GM19395 (cell line): ENCODE data around the gene FKBP10.
"Not testable (repeated sequence)": the region's sequence is repeated elsewhere in the genome, so short reads cannot be mapped to it uniquely, and the experiment has no call there.

ENCODE experiments used
- ATAC-seq: cut with Tn5 transposase; IDR thresholded peaks from one replicate; pipeline ENCODE4 v1.9.1; 2021; ENCODE audit warnings: mild to moderate bottlenecking, moderate library complexity; ENCODE audit not compliant: unreplicated experiment

FKBP10 gene

DNA sequence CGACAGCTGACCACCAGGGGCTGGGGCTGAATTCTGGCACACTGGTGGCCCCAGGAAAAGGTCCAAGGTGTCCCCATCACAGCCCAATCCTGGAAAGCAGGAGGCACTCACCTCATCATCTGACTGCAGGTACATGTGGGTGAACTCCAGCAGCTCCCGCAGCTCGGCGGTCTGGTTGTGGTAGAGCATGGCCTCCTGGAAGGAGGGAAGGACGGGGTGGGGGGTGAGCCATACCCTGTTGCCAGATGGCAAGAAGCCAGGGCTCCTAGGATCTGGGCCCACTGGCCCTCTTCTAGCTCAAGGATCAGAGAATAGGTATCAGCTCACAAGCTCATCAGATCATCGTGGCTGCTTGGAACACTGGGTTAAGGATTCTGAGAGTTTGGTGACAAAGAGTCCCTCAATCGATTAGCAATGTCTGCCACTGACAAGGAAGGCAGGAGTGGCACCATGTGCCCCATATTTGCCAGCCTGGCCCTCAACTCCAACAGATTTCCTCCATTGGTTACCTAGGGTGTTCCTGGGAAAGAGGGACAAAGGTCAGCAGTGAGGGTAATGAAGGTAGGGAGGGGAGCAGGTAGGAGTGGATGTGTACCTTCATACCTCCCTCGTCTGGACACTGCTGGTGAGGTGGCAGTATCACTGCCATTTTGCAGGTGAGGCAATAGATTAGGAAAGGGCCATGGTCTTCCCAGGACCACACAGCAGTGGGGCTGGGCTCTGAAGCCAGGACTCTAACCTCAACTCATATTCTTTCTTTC lies 5.9 kb upstream of the FKBP10 start:
- ATAC-seq = no peak

DNA sequence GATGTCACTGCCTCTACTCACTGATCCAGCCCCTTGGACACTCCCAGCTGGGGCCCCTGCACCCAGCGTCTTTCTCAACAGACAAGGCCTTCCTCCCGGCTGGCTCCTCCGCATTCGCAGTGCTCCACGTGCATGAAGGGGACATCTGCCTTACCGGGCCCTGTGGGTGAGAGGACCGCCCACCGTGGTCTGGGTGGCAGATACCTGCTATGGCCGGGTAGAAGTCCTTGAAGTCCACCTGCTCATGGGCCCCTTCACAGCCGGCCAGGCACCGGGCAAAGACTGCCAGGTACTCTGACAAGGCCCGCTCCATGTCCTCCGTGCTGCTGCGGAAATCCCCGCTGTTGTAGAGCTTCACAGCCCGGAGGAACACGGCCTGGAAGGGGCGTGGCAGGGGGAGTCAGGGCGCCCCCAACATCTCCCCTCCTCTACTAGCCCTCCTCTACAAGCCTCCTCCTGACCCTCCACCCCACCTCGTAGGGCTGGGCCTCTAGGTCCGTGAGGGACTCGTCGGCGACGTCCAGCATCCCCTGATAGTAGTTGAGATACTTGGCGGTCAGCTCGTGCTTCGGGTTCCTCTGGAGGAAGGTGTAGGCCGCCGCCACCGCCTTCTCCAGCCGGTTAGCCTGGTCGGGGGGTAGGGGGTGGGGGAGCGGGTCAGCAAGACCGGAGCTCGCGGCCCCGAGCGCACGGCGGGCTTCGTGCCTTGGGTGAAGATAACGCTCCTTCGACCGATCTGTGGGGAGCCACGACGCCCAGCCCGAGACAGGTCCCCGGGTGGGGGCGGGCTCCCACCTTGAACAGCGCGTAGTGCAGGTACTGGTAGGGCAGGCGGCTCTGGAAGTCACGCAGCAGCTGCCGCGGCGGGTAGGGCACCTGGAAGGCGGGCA lies 1.9 kb upstream of the FKBP10 start:
- no peak for ATAC-seq

DNA sequence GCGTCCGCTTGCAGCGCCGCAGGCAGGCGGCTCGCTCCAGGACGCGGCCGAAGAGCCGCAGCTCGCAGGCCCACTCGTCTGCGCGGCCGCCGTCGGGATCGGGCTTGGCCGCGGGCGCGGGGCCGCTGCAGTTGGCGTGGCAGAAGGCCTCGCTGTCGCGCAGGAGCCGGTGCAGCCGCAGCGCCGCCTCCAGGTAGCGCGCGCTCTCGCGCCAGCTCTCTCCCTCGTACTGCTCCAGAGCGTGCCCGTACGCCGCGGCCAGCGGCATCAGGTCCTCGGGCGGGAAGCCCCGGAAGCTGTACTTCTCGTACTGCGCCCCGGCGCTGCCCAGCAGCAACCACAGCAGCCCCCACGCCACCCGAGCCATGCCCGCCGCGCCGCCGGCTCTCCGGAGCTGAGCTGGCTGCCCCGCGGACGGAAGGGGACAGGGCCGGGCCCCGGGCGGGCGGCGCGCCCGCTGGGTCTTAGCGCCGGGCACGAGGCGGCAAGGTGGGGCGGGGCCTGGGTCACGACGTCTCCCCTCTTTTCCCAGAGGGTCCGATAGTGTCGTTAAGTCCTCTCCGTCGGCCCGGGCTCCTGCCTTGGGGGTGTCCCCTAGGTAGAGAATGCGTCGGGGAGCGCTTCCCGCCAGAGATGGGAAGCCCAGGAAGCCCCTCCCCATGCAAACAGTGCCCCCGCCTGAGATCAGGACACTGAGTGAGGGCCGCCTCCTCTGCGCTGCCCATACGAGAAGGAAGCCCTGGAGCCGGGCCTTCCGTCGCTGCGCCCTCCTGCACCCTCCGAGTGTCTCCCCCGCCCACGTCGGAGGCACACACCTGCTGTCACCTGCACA lies 1.0 kb upstream of the FKBP10 start, which contains the start of gene P3H4:
Gene P3H4, minus strand, starts transcription at position 401 of the 832 bp plus-strand sequence. Its CDS starts 34 bp downstream, at position 367.
- no peak for ATAC-seq

DNA sequence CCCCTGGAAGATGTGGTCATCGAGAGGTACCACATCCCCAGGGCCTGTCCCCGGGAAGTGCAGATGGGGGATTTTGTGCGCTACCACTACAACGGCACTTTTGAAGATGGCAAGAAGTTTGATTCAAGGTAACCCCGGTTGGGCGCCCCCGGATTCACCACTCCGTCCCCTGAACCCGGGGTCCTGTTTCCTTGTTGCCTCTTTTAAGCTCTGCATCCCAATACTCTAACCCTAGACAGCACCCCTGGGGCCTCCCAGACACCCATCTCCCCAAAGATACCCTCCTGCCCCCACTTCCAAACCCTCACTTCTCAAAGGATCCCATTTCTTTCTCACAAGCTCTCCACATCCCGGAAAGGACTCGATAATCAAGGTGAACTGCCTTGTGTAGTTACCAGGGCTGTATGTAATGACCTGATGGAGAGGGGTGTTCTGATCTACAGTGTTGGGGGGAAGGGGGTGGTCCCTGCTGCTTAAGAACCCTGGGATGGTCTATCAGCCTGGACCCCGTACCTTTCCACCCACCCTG lies 412 bp downstream of the FKBP10 start:
- no peak for ATAC-seq

DNA sequence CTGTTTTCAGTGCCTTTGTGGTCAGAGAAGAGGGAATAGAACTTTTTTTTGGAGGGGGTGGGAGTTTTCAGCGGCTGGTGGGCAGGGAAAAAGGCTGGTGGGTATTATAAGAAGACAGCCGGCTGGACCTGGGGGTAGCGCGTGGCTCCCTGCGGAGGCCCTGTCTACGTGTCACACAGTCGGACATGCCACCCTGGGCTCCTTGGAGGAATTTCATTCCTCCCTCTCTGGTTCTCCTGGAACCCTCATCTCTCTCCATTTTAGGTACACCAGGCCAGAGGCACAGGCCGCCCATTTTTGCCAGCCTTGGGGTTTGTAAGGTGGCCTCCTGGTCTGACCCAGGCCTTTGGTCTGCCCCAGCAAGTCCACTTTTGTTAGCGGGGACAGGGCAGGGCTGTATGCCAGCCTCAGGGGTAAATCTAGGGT lies 908 bp downstream of the FKBP10 start:
- ATAC-seq = no peak

DNA sequence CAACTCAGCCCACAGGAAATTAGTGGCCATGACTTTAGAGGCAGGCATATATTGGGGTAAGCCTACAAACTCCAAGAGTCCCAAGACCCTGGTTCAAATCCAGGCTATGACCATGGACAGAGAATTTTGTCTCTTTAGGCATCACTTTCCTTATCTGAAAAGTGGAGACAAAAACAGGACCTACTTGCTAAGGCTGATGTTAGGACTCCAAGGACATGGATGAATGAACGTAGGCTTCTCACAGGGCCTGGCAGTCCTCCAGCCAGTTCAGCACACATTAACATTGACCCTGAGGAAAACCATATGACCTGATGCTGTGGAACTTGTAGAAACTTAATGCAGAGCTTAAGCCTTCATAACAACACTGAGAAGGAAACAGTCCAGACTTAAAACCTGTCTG lies 1.4 kb downstream of the FKBP10 start:
- ATAC-seq = no peak

DNA sequence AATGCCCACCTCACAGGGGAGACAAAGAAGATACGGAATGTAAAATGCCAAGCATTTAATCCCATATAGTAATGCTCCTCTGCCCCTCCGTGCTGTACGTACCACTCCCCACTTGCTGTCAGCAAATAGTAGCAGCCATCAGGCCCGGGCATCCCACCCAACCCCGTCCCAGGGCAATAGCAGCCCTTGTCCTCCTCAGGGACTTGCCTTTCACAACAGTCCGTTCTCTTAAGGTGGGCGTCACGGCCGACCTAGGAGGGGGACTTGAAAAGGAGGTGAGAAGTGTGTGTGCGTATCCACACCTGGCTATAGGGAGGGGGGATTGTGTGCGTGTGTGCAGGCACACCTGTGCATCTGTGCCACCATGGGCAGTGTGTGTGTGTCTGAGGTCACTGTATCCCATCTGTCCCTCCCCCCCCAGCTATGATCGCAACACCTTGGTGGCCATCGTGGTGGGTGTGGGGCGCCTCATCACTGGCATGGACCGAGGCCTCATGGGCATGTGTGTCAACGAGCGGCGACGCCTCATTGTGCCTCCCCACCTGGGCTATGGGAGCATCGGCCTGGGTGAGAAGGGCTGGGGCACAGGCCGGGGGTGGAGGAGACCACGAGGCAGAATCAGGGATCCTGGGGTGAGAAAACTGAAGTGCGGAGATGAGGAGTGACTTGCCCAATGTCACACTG lies 4.0 kb downstream of the FKBP10 start:
- no peak for ATAC-seq

DNA sequence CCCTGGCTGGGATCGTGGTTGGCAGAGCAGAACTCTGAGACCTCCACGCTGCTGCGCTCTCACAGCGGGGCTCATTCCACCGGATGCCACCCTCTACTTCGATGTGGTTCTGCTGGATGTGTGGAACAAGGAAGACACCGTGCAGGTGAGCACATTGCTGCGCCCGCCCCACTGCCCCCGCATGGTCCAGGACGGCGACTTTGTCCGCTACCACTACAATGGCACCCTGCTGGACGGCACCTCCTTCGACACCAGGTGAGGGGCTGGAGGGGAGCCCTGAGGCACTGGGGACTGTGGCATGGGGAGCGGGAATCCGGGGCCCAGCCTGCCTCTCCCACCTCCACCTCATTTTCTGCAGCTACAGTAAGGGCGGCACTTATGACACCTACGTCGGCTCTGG lies 5.2 kb downstream of the FKBP10 start:
- ATAC-seq = no peak

DNA sequence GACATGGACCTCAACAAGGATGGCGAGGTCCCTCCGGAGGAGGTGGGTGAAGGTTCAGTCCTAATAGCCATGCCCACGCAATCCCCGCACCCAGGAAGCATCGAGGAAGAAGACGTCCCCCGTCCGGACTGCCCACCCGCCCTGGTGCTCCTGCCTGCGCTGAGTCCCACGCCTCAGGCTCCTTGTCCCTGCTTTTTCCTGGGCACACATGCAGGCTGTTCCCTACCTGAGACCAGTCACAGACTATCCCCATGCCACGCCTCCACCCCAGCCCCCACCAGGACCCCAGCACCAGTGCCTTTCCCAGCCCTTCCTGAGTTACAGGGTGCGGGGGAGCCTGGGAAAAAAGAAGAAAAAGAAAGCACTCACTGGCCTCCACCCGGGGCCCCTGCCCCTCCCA lies 9.0 kb downstream of the FKBP10 start:
- ATAC-seq = no peak

DNA sequence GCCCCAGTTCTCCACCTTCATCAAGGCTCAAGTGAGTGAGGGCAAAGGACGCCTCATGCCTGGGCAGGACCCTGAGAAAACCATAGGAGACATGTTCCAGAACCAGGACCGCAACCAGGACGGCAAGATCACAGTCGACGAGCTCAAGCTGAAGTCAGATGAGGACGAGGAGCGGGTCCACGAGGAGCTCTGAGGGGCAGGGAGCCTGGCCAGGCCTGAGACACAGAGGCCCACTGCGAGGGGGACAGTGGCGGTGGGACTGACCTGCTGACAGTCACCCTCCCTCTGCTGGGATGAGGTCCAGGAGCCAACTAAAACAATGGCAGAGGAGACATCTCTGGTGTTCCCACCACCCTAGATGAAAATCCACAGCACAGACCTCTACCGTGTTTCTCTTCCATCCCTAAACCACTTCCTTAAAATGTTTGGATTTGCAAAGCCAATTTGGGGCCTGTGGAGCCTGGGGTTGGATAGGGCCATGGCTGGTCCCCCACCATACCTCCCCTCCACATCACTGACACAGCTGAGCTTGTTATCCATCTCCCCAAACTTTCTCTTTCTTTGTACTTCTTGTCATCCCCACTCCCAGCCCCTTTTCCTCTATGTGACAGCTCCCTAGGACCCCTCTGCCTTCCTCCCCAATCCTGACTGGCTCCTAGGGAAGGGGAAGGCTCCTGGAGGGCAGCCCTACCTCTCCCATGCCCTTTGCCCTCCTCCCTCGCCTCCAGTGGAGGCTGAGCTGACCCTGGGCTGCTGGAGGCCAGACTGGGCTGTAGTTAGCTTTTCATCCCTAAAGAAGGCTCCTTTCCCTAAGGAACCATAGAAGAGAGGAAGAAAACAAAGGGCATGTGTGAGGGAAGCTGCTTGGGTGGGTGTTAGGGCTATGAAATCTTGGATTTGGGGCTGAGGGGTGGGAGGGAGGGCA lies 9.7 kb downstream of the FKBP10 start:
- no peak for ATAC-seq

DNA sequence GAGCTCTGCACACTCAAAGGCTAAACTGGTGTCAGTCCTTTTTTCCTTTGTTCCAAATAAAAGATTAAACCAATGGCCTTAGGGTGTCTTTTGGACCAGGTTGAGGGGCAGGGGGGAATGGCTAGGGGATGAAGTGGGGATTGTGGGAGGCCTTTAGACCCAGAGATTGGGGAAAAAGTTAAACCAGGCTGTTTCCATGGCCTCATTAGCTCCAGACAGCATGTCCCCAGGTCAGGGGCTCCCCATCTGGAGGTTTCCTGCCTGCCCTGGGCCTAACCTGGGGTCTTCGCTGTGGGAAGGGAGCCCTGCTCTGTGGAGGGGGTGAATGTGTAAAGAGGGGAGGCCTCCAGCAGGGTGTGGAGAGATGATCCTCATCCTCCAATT lies 10.3 kb downstream of the FKBP10 start:
- ATAC-seq = no peak

DNA sequence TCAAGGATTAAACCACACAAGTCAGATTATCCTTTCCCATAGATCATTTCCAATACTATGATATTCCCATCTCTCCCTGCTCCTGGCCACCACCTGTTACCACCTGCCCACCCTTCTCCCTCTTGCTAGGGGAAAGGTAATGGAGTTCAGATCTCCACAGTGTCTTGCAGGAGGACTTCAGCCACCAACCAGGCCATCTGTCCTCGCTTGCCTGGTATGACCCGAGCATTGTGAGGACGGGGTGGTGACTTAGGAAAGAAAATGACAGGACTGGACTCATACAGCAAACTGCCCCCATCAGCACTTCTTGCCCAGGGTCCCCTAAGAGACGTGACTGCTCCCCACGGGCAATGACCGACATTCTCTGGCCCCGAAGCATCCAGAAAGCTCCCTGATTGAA lies 10.8 kb downstream of the FKBP10 start:
- no peak for ATAC-seq

DNA sequence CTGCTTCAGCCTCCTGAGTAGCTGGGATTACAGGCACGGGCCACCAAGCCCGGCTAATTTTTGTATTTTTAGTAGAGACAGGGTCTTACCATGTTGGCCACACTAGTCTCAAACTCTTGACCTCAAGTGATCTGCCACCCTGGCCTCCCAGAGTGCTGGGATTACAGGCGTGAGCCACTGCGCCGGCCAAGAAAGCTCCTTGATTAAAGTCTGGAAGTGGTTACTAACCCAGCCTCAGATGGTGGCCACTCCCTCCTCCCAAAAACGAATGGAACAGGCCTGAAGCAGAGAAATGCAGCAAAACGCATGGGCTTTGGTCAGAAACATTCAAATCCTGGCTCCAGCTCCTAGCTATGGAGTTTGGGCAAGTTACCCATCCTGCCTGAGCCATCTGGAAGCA lies 11.3 kb downstream of the FKBP10 start:
- ATAC-seq = no peak

DNA sequence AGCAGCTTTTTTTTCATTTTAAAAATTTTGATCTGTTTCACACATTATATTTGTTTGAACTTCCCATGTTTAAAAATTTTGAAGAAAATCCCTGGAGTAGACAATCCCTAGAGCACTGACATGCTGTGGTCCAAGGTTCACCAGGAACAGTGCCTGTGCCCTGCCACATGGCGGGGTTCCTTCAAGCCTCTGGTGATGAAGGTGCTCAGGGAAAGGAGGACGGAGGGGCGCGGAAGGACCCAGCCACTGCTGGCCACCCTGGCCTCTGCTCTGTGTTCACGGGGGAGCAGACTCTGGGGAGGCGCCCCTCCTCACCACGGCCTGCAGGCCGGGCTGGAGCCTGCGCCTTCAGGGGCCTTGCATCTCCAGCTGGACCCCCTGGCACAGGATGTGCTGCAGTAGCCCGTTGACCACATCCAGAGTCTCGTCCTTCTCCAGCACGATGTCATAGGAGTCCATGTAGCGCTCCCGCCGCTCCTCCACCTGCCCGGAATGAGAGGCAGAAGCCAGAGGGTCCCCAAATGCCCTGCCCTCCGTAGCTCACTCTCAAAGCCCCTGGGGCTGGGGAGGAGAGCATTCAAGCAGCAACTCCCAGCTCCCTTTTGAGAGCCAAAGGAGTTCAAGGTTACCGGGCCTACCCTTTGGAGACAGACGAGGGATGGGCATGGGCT lies 12.5 kb downstream of the FKBP10 start:
- ATAC-seq = no peak

DNA sequence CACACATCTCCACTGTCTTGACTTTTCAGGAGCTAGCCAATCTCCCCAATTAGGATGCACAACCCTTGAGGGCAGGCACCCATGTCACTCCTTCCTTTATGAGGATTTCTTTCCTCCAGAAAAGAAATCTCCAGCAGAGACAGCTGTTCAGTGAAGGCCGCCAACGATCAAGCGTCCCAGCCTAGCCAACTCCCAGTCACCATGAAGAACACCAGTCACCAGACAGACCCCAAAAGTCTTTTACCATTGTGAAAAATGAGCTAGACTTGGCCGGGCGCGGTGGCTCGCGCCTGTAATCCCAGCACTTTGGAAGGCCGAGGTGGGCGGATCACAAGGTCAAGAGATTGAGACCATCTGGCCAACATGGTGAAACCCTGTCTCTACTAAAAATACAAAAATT lies 17.2 kb downstream of the FKBP10 start:
- not testable (repeated sequence) for ATAC-seq

DNA sequence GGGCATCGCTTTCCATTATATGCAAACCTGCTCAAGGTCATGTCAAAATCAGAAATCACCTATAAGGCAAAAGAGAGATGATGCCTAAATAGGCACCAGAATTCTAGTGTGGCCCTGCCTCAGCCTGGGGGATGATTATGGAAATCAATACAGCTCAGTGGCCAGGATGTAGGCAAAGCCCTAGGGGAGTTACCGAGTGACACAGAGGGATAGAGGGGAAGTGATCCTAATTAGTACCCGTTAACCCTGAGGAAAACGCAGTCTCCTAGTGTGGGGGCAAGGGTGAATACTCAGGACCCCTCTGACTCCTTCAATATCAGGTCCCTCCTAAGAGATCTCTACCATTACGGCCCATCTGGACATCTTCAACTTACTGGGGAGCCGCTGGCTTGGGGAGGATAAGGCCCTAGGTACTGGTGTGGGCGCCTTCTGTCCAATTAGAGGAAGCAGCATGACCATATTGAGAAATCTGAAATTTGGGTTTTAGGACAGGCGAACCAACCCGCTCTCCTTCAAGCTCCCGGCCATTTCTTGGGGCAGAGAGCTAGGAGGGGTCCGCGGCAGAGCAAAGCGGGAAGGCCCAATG lies 22.5 kb downstream of the FKBP10 start:
- peak; percentile 38 for ATAC-seq

DNA sequence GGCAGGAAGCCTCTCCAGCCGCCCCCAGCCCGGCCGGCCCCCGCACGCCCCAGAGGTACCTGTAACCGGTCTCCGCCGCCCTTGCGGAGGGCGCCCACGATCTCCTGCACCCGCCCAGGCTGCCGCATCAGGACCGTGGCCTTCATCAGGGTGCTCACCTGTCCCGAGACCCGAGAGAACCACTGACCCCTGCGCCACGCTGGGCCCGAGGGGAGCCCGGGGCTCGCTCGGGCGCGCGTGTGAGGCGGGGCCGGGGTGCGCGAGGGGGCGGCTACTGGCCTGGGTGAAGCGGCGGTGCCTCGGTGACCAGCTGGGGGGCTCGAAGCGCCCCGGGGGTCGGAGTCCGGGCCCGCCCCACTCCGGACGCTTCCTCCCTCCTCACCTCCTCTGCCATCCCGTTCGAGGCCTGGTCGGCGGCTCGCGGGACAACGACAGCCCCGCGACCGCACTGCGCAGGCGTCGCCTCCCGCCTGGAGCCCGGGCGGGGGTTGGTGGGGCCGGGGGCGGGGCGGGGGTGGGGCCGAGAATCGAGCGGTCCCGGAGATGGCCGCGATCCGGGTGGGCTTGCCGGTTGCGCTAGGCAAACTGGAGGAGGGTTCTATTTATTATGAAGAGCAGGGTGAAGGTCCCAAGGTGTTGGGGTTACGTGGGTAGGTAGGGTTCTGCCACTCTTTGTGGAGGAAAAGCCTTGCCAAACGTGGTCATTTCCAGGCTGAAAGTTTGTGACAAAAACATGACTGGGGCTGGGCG lies 23.2 kb downstream of the FKBP10 start, which contains the start of gene NT5C3B:
Gene NT5C3B, minus strand, starts transcription at position 433 of the 750 bp plus-strand sequence. Its CDS starts 39 bp downstream, at position 394.
- peak; percentile 60 for ATAC-seq
